Measurements from ENCODE around the gene ZEB1.

GRCh38 chr10:31299119-31299518 is 19.9 kb upstream of the ZEB1 start:
- TF ChIP-seq, protein P1, sequence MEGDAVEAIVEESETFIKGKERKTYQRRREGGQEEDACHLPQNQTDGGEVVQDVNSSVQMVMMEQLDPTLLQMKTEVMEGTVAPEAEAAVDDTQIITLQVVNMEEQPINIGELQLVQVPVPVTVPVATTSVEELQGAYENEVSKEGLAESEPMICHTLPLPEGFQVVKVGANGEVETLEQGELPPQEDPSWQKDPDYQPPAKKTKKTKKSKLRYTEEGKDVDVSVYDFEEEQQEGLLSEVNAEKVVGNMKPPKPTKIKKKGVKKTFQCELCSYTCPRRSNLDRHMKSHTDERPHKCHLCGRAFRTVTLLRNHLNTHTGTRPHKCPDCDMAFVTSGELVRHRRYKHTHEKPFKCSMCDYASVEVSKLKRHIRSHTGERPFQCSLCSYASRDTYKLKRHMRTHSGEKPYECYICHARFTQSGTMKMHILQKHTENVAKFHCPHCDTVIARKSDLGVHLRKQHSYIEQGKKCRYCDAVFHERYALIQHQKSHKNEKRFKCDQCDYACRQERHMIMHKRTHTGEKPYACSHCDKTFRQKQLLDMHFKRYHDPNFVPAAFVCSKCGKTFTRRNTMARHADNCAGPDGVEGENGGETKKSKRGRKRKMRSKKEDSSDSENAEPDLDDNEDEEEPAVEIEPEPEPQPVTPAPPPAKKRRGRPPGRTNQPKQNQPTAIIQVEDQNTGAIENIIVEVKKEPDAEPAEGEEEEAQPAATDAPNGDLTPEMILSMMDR (conservative IDR thresholded peaks at IDR 0.05 in 1 of 2, IDR thresholded peaks at IDR 0.05 in 1 of 2; ENCODE audit: extremely low read depth in 1 of 2, insufficient read depth in 1 of 2, low read depth in 1 of 2, low read length in 2 of 2) = no peak
- TF ChIP-seq EZH2 (IDR thresholded peaks at IDR 0.05; ENCODE audit: borderline replicate concordance, low read length) = no peak

Data from mammary epithelial cell (primary cell).